Prostate gland (tissue), 2 donors: ENCODE measurements around the gene ZNF586.

Experiments
- CTCF ChIP-seq, 4 experiments: fragments of 200-600 bp in 2 of 4; fragments of 450-650 bp in 2 of 4; sonication (generic) in 2 of 4; IDR thresholded peaks; 1 replicate in 3 of 4; 2 replicates in 1 of 4; pipeline ENCODE4 v1.5.1; 2016 to 2019; ENCODE audit warnings: antibody characterized with exemption in 4 of 4, mild to moderate bottlenecking in 2 of 4, moderate library complexity in 2 of 4
- POLR2AphosphoS5 ChIP-seq: sonication (generic); formaldehyde crosslinking; IDR thresholded peaks from one replicate; pipeline ENCODE4 v1.6.1; 2017; ENCODE audit warnings: antibody characterized with exemption

DNA sequence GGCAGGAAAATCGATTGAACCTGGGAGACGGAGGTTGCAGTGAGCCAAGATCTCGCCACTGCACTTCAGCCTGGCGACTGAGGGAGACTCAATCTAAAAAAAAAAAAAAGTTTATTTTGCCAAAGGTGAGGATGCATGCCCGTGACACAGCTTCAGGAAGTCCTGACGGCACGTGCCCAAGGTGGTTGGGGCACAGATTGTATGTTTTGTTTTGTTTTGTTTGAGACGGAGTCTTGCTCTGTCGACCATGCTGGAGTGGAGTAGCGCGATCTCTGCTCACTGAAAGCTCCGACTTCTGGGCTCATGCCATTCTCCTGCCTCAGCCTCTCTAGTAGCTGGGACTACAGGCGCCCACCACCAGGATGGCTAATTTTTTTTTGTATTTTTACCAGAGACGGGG is 48.5 kb downstream of the ZNF586 start:
- TF ChIP-seq CTCF (IDR thresholded peaks at IDR 0.05) (no peak), POLR2AphosphoS5 (no peak)
